A549 treated with dexamethasone at 1 μM for 4 hours (cell line): ENCODE data around the gene GJA9. TPM values are rescaled to one million over a fixed set of nuclear protein-coding genes. Genes with fewer than 3 reads are reported as not detected.

Experiments
- total RNA-seq: library from RNA; stranded (reverse); fragments of 200-300 nt; extraction: Qiagen RNA extraction; gene quantifications from 5 replicates; pipeline ENCODE4 v1.2.3, GENCODE V29; 2022

The GJA9 gene
- 0.05 to 0.06 TPM (median 0.05 TPM) in 3 of 5 replicates, not detected in the others for total RNA-seq

GRCh38 chr1:38881487-38881886, at the start of gene GJA9:
Gene GJA9, minus strand, starts transcription at chr1:38881587. Its CDS starts 5,489 bp downstream, at chr1:38876098.

GRCh38 chr1:38873027-38873969, 8.1 kb downstream of the GJA9 start, which contains the start of gene MYCBP:
Gene MYCBP, minus strand, starts transcription at chr1:38873348. Its CDS starts 43 bp downstream, at chr1:38873305.

DNA sequence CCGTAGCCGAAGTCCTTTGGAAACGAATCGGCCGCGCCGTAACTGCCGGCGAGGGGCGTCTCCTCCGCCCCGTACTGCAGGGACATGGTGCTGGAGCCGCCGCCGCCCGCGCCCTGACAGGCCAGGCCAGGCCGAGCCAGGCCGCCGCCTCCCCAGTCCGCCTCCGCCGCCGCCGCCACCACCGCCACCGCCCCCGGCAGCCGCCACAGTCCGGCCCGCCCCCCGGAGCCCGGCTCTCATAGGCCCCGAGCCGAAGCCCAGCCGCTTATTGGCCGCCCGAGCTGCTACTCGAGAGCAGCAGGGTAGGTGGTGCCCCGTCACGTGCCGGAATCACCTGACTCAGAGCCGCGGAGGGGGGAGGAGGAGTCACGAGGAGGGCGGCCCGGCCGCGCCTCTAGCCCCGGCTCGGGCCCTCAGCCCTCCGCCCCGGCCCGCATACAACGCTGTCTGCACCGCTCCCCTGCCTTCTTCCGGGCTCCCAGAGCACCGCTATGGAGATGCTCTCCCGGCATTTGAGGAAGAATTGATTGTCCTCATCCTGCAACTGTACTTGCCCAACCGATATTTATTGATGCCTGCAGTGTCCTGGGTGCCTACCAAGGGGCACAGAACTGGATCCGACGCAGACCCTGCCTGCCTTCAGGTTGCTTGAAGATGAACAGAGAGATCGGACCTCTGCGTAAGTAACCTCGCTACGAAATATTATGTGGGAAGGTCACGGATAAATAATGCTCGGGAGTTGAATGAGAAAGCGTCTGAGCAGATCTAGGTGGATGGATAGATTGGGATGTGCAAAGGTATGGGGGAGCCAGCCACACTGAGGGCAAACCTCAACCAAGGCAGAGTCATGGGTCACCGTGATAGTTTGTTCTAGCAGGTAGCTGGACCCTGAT, 21.6 kb downstream of the GJA9 start, which contains the start of gene RRAGC:
TSS of gene RRAGC (minus strand) at position 212 of the 893 bp plus-strand sequence. CDS start at position 86, 126 bp downstream.

Other genes with a start within 250 kb of the GJA9 start
- 28.6 to 34.1 TPM (median 31.5 TPM) in 5 replicates for gene RRAGC, start 21.8 kb downstream of the GJA9 start, total RNA-seq
- 13.1 to 20.7 TPM (median 13.4 TPM) in 5 replicates for gene MYCBP, start 8.2 kb downstream of the GJA9 start, total RNA-seq
- gene RHBDL2, start 60.2 kb upstream of the GJA9 start, total RNA-seq, result 1.9 to 2.3 TPM (median 2.2 TPM) in 5 replicates
- gene AKIRIN1, start 109.7 kb upstream of the GJA9 start, total RNA-seq, result 40.7 to 54.9 TPM (median 48.9 TPM) in 5 replicates
- gene NDUFS5, start 144.8 kb upstream of the GJA9 start, total RNA-seq, result 403 to 563 TPM (median 409 TPM) in 5 replicates